Smooth muscle cell (in vitro differentiated cells): Measurements from ENCODE around the gene DUT. TPM values are rescaled to one million over a fixed set of nuclear protein-coding genes. Genes with fewer than 3 reads are reported as not detected.

Experiments used
- DNase-seq: peaks from one replicate; lab custom pipeline; 2025; ENCODE audit not compliant: unreplicated experiment; lab: John Stamatoyannopoulos, UW
- H2AFZ ChIP-seq: fragments of 200-600 bp; sonication (generic); 2 replicates; pipeline ENCODE4 v1.6.0; 2016; ENCODE audit warnings: antibody characterized with exemption, low read depth, mild to moderate bottlenecking
- H3F3A ChIP-seq: fragments of 200-600 bp; sonication (generic); 2 replicates; pipeline ENCODE4 v1.6.0; 2017; ENCODE audit warnings: antibody characterized with exemption, low read depth
- H3K27ac ChIP-seq: fragments of 200-600 bp; sonication (generic); 2 replicates; pipeline ENCODE4 v1.5.1; 2016; ENCODE audit warnings: low read depth, mild to moderate bottlenecking
- H3K27me3 ChIP-seq: fragments of 200-600 bp; sonication (generic); 2 replicates; pipeline ENCODE4 v1.6.1; 2016; ENCODE audit warnings: low read depth, mild to moderate bottlenecking
- H3K36me3 ChIP-seq: fragments of 200-600 bp; sonication (generic); 2 replicates; pipeline ENCODE4 v1.5.1; 2016; ENCODE audit warnings: low read depth
- H3K4me1 ChIP-seq: fragments of 200-600 bp; sonication (generic); 2 replicates; pipeline ENCODE4 v1.5.1; 2016; ENCODE audit warnings: low read depth
- H3K4me2 ChIP-seq: fragments of 200-600 bp; sonication (generic); 2 replicates; pipeline ENCODE4 v1.6.0; 2016; ENCODE audit warnings: mild to moderate bottlenecking
- H3K4me3 ChIP-seq: fragments of 200-600 bp; sonication (generic); 2 replicates; pipeline ENCODE4 v1.5.1; 2016; ENCODE audit warnings: mild to moderate bottlenecking
- H3K79me2 ChIP-seq: fragments of 200-600 bp; sonication (generic); 2 replicates; pipeline ENCODE4 v1.6.0; 2016; ENCODE audit warnings: low read depth, mild to moderate bottlenecking
- H3K9ac ChIP-seq: fragments of 200-600 bp; sonication (generic); 2 replicates; pipeline ENCODE4 v1.6.0; 2016; ENCODE audit warnings: low read depth
- H3K9me3 ChIP-seq: fragments of 200-600 bp; sonication (generic); replicated peaks from 2 replicates; pipeline ENCODE4 v1.5.1; 2016; ENCODE audit warnings: low read depth
- H4K20me1 ChIP-seq: fragments of 200-600 bp; sonication (generic); 2 replicates; pipeline ENCODE4 v1.6.0; 2016; ENCODE audit warnings: low read depth
- CTCF ChIP-seq: fragments of 200-600 bp; sonication (generic); IDR thresholded peaks from 2 replicates; pipeline ENCODE4 v1.5.1; 2017; ENCODE audit warnings: borderline replicate concordance, mild to moderate bottlenecking, antibody characterized with exemption; ENCODE audit not compliant: insufficient read depth, poor library complexity, severe bottlenecking
- WGBS: methylation state at CpG from one replicate; pipeline ENCODE4 v1.1.7; 2016; ENCODE audit warnings: low lambda C conversion rate; 5-methylcytosine and 5-hydroxymethylcytosine counted together
- polyA plus RNA-seq: library from polyadenylated mRNA; unstranded; fragments of >200 nt; fragmentation: Nextera tagmentation; extraction: Ambion mirVana; gene quantifications from 2 replicates; pipeline ENCODE4 v1.2.1, GENCODE V29; 2016
- total RNA-seq: library from RNA; depleted of rRNA; stranded (reverse); fragments of >200 nt; gene quantifications from 2 replicates; pipeline ENCODE4 v1.2.3, GENCODE V29; 2014

The DUT gene
- total and polyA plus RNA-seq, 2 experiments from 2014 or later, result 80.4 to 116 TPM

- H3K9me3 ChIP-seq, result no peaks in the 10 kb centered on the region
- H3K4me1 ChIP-seq, result no peaks in the 10 kb centered on the region
- H4K20me1 ChIP-seq, result no peaks in the 10 kb centered on the region
- no peak overlapping the region for H2AFZ ChIP-seq
- no peak overlapping the region for H3K9ac ChIP-seq
- no peak for TF ChIP-seq CTCF
- H3K36me3 ChIP-seq, result no peaks in the 10 kb centered on the region
- no peak overlapping the region for H3K4me2 ChIP-seq
- H3K4me3 ChIP-seq, result no peak overlapping the region
- no peaks in the 10 kb centered on the region for H3K27me3 ChIP-seq
- H3F3A ChIP-seq, result no peaks in the 10 kb centered on the region
- H3K79me2 ChIP-seq, result no peaks in the 10 kb centered on the region
- no peak overlapping the region for H3K27ac ChIP-seq
- DNase-seq, result no peak
- 65% methylated on average over 4 of the region's 4 CpGs for WGBS
These were observed 35.5 kb downstream of the DUT start for GRCh38 chr15:48366584-48367312.

GRCh38 chr15:48367483-48367882 lies 36.3 kb downstream of the DUT start:
- DNase-seq, result no peak
- no peak overlapping the region for H3K4me2 ChIP-seq
- no peaks in the 10 kb centered on the region for H3K36me3 ChIP-seq
- no peaks in the 10 kb centered on the region for H3K9me3 ChIP-seq
- H2AFZ ChIP-seq, result no peak overlapping the region
- no peaks in the 10 kb centered on the region for H3K79me2 ChIP-seq
- H3K4me1 ChIP-seq, result no peaks in the 10 kb centered on the region
- H4K20me1 ChIP-seq, result no peaks in the 10 kb centered on the region
- no peak overlapping the region for H3K9ac ChIP-seq
- H3K27me3 ChIP-seq, result no peaks in the 10 kb centered on the region
- H3K4me3 ChIP-seq, result no peak overlapping the region
- no peak for TF ChIP-seq CTCF
- WGBS, result 100% methylated on average over 3 of the region's 3 CpGs
- no peak overlapping the region for H3K27ac ChIP-seq
- H3F3A ChIP-seq, result no peaks in the 10 kb centered on the region

- no peaks in the 10 kb centered on the region for H4K20me1 ChIP-seq
- H3K27ac ChIP-seq, result no peak overlapping the region
- H3K9me3 ChIP-seq, result no peaks in the 10 kb centered on the region
- no peak overlapping the region for H3K4me3 ChIP-seq
- no peak for DNase-seq
- TF ChIP-seq CTCF, result no peak
- H3K27me3 ChIP-seq, result no peaks in the 10 kb centered on the region
- no peak overlapping the region for H3K9ac ChIP-seq
- no peaks in the 10 kb centered on the region for H3K4me1 ChIP-seq
- no peak overlapping the region for H3K4me2 ChIP-seq
- H3K36me3 ChIP-seq, result no peaks in the 10 kb centered on the region
- H3K79me2 ChIP-seq, result no peaks in the 10 kb centered on the region
- no peaks in the 10 kb centered on the region for H3F3A ChIP-seq
- WGBS, result 67% methylated on average over 3 of the region's 3 CpGs
- H2AFZ ChIP-seq, result no peak overlapping the region
These were observed 39.2 kb downstream of the DUT start for GRCh38 chr15:48370460-48370859.

GRCh38 chr15:48371550-48371949 lies 40.3 kb downstream of the DUT start:
- no peak for TF ChIP-seq CTCF
- H3K27ac ChIP-seq, result no peak overlapping the region

More at GRCh38 chr15:48371550-48371949, 40.3 kb downstream of the DUT start:
- Histone ChIP-seq H2AFZ (no peak overlapping the region), H3K79me2 (no peaks in the 10 kb centered on the region), H3K36me3 (no peaks in the 10 kb centered on the region), H3K9me3 (no peaks in the 10 kb centered on the region), H3F3A (no peaks in the 10 kb centered on the region), H3K27me3 (no peaks in the 10 kb centered on the region), H3K4me2 (no peak overlapping the region), H3K9ac (no peak overlapping the region), H4K20me1 (no peaks in the 10 kb centered on the region), H3K4me1 (no peaks in the 10 kb centered on the region), H3K4me3 (no peak overlapping the region)
- 89% methylated on average over 2 of the region's 2 CpGs for WGBS
- DNase-seq, result no peak
